Measurements from ENCODE around the gene ATP1A1. TPM values are rescaled to one million over a fixed set of nuclear protein-coding genes. Genes with fewer than 3 reads are reported as not detected.

ATP1A1 gene
- total and polyA plus RNA-seq, 2 donors = 66.4 to 146 TPM

DNA sequence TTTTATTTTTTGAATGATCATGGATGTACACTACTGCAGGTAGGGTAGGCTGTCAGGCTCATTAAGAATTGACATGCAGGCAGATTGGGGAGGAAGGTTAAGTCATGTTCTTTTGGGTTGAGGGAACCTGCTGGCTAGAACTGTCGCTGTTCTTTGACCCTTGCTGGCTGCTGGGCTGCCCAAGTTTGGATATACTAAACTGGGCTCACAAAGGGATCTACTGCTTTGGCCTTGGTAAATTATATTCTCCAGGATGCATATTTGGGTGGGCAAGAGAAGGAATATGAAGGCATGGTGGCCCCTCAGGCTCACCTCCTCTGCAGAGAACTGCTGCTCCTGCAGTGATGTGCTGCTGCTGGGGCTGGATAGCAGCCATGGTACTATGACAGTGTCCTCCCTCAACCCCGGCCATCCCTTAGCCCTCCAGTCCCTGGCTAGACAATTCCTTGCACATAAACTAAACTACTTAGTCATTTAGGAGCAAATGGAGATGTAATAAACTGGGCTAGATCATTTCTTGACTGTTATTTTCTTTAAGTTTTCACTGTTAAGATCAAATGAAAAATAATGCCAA lies 6.1 kb downstream of the ATP1A1 start:
- H3K27me3 ChIP-seq (ENCODE audit: control insufficient read depth in 2 of 2, insufficient read depth in 1 of 2, low read length in 1 of 2) = no peaks in the 10 kb centered on the region
- H3K9me3 ChIP-seq (ENCODE audit: control insufficient read depth in 2 of 2, insufficient read depth in 1 of 2, low read length in 1 of 2) = no peaks in the 10 kb centered on the region
- peaks cover 17 to 30% of the 10 kb centered on the region in 2 donors for H3K4me1 ChIP-seq (ENCODE audit: control insufficient read depth in 2 of 2, insufficient read depth in 2 of 2, low read length in 2 of 2)
- H3K4me3 ChIP-seq (ENCODE audit: low read length in 2 of 2) = no peak overlapping the region
- WGBS = 98% methylated on average over 2 of the region's 2 CpGs
- DNase-seq (ENCODE audit: low read depth in 6 of 9, low spot score in 9 of 9) = no peak
- H3K36me3 ChIP-seq (ENCODE audit: control insufficient read depth in 2 of 2, insufficient read depth in 2 of 2, low read length in 1 of 2) = peaks cover 0 to 6% of the 10 kb centered on the region in 2 donors
- no peak overlapping the region for H3K27ac ChIP-seq (ENCODE audit: low read depth in 1 of 2, low read length in 1 of 2)

DNA sequence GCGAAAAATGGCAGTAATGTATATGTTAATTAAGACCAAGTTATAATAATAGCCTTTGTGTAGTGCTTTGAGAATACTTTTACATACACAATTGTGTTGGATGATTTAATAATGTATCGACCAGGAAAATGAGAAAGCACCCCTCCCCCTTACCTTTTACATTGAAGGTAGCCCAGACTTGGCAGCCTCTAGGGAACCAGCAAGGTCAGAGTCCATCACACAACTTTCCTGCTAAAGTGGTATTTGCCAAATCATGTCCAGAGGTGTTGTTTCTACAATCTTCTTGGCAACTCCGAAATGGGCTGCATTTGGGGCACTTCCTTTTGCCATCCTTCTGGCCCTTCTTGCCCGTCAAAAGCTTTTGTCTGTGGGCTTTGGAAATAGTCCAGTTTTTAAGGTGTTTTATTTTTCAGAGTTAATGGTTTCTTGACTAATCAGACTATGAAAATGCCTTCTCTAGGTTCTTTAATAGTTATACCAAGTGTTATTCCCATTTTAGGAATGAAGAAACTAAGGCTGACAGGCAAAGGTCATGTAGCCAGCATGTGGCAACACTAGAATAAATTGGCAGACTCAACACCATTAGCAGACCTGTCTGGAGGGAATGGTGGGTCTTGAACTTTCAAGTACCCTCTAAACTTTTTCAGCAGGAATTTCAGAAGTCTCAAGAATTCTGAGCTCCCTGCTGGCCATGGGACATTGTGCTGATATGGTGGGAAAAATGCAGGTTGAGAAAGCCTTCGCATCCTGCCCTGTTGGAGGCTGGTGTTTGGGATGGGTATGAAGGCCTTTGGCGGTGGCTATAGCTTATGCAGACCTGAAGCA lies 6.8 kb downstream of the ATP1A1 start:
- Histone ChIP-seq H3K4me1 (ENCODE audit: control insufficient read depth in 2 of 2, insufficient read depth in 2 of 2, low read length in 2 of 2) (peaks cover 13 to 22% of the 10 kb centered on the region in 2 donors), H3K27me3 (ENCODE audit: control insufficient read depth in 2 of 2, insufficient read depth in 1 of 2, low read length in 1 of 2) (no peaks in the 10 kb centered on the region), H3K36me3 (ENCODE audit: control insufficient read depth in 2 of 2, insufficient read depth in 2 of 2, low read length in 1 of 2) (peaks cover 0 to 12% of the 10 kb centered on the region in 2 donors), H3K9me3 (ENCODE audit: control insufficient read depth in 2 of 2, insufficient read depth in 1 of 2, low read length in 1 of 2) (no peaks in the 10 kb centered on the region), H3K27ac (ENCODE audit: low read depth in 1 of 2, low read length in 1 of 2) (no peak overlapping the region), H3K4me3 (ENCODE audit: low read length in 2 of 2) (no peak overlapping the region)
- DNase-seq (ENCODE audit: low read depth in 6 of 9, low spot score in 9 of 9) = no peak
- 96% methylated on average over 6 of the region's 6 CpGs for WGBS

DNA sequence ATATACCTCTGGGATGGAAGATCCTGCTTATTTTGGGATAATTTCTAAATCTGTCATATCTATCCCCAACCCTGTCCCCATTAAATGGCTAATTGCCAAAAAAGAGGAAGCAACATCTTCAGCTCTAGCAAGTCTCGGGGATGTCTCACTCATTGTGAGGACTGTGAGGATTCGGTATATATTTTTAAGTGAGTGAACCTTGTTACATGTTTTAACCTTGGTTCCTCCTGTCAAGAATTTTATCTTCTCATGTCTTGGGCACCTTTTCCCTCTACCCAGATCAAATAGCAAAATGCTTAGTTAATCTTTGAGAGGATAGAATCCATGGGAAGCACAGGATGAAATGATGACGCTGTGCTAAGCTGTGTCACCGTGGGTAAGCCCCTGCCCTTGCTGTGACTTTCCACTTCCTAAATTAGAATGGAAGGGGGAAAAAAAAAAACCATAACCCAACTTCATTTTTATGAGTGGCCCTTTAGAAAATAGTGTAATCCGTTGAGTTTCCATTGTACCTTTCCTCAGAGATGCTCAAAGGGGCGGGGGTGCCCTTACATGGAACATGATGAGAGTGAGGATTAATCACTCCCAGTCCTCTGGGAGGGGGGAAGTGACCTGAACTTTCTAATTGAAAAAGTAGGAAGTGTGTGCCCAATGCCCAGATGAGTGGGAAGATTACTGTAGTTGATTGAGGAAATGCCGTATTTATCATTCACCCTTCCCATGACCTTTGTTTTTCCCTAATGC lies 7.6 kb downstream of the ATP1A1 start:
- no peak overlapping the region for H3K4me3 ChIP-seq (ENCODE audit: low read length in 2 of 2)
- H3K4me1 ChIP-seq (ENCODE audit: control insufficient read depth in 2 of 2, insufficient read depth in 2 of 2, low read length in 2 of 2) = peaks cover 13 to 15% of the 10 kb centered on the region in 2 donors
- H3K27ac ChIP-seq (ENCODE audit: low read depth in 1 of 2, low read length in 1 of 2) = no peak overlapping the region
- H3K27me3 ChIP-seq (ENCODE audit: control insufficient read depth in 2 of 2, insufficient read depth in 1 of 2, low read length in 1 of 2) = no peaks in the 10 kb centered on the region
- no peak for DNase-seq (ENCODE audit: low read depth in 6 of 9, low spot score in 9 of 9)
- H3K36me3 ChIP-seq (ENCODE audit: control insufficient read depth in 2 of 2, insufficient read depth in 2 of 2, low read length in 1 of 2) = peaks cover 3 to 19% of the 10 kb centered on the region in 2 donors
- WGBS = 85% methylated on average over 7 of the region's 7 CpGs
- no peaks in the 10 kb centered on the region for H3K9me3 ChIP-seq (ENCODE audit: control insufficient read depth in 2 of 2, insufficient read depth in 1 of 2, low read length in 1 of 2)

DNA sequence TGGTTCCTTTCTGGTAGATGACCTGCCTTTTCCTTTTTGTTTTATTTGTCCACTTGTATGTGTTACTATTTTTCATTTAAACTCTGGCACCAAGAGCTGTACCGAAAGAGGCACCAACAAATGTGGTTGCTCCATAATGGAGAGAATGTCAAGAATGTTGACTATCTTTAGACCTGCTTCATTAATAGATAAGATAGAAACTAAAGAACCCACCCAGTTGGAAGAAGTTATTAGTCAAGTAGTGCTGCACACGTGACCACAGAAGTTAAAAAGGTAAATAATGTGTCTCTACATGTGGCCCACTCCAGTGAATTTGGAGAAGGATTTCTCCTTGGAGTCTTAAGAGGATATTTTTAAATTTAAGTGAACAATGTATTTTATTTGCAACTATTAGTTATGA lies 9.3 kb downstream of the ATP1A1 start:
- Histone ChIP-seq H3K9me3 (ENCODE audit: control insufficient read depth in 2 of 2, insufficient read depth in 1 of 2, low read length in 1 of 2) (no peaks in the 10 kb centered on the region), H3K4me1 (ENCODE audit: control insufficient read depth in 2 of 2, insufficient read depth in 2 of 2, low read length in 2 of 2) (peaks cover 4 to 10% of the 10 kb centered on the region in 2 donors), H3K27me3 (ENCODE audit: control insufficient read depth in 2 of 2, insufficient read depth in 1 of 2, low read length in 1 of 2) (no peaks in the 10 kb centered on the region), H3K27ac (ENCODE audit: low read depth in 1 of 2, low read length in 1 of 2) (no peak overlapping the region), H3K4me3 (ENCODE audit: low read length in 2 of 2) (no peak overlapping the region), H3K36me3 (ENCODE audit: control insufficient read depth in 2 of 2, insufficient read depth in 2 of 2, low read length in 1 of 2) (peaks cover 6 to 30% of the 10 kb centered on the region in 2 donors)
- DNase-seq (ENCODE audit: low read depth in 6 of 9, low spot score in 9 of 9) = no peak
- whole genome bisulfite sequencing = 95% methylated on average over 2 of the region's 2 CpGs

DNA sequence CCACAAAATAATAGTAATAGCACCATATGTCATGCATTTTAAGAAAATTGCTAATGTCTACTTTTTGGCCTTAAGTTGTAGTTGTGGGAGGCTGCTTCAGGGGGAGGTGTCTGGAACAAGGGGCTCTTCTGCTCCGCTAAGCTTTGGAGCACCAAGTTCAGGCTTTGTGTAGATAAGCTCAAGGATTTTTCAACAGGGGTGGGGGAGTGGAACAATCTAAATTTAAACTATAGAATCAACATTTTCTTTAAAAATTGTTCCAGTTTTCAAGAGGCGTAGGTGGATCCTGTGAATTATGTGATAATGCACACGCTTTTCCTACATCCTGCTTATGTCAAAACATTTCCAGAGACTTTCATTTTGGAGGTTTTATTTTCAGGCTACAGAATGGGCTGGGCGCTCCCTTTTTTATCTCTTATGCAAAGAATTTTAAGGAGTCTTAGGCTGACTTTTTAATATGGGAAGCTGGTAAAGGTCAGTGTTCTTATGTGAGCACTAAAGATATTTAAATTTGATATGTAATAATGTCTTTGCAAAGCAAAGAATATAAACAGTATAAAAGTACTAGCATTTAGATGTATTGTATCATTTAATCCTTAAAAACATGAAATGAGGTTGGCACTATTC lies 9.9 kb downstream of the ATP1A1 start:
- 98% methylated on average over 4 of the region's 4 CpGs for WGBS
- no peak for DNase-seq (ENCODE audit: low read depth in 6 of 9, low spot score in 9 of 9)
- Histone ChIP-seq H3K36me3 (ENCODE audit: control insufficient read depth in 2 of 2, insufficient read depth in 2 of 2, low read length in 1 of 2) (peaks cover 9 to 36% of the 10 kb centered on the region in 2 donors), H3K9me3 (ENCODE audit: control insufficient read depth in 2 of 2, insufficient read depth in 1 of 2, low read length in 1 of 2) (no peaks in the 10 kb centered on the region), H3K27me3 (ENCODE audit: control insufficient read depth in 2 of 2, insufficient read depth in 1 of 2, low read length in 1 of 2) (no peaks in the 10 kb centered on the region), H3K27ac (ENCODE audit: low read depth in 1 of 2, low read length in 1 of 2) (no peak overlapping the region), H3K4me1 (ENCODE audit: control insufficient read depth in 2 of 2, insufficient read depth in 2 of 2, low read length in 2 of 2) (peaks cover 0 to 7% of the 10 kb centered on the region in 2 donors), H3K4me3 (ENCODE audit: low read length in 2 of 2) (no peak overlapping the region)

DNA sequence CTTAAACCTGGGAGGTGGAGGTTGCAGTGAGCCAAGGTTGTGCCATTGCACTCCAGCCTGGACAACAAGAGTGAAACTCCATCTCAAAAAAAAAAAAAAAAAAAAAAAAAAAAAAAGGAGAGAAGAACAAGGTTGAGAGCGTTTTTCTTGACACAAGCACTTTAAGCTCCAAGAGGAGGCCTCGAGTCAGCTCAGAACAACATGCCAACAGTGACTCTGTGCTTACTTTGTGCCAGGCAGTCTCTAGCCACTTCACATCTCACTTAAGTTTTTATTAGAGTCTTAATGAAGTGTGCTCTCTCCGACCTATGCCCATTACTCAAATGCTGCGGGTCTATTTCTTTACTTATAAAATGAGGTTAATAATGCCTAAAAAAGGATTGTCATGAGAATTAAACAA lies 13.0 kb downstream of the ATP1A1 start:
- no peak overlapping the region for H3K27ac ChIP-seq (ENCODE audit: low read depth in 1 of 2, low read length in 1 of 2)
- DNase-seq (ENCODE audit: low read depth in 6 of 9, low spot score in 9 of 9) = no peak
- H3K9me3 ChIP-seq (ENCODE audit: control insufficient read depth in 2 of 2, insufficient read depth in 1 of 2, low read length in 1 of 2) = no peaks in the 10 kb centered on the region
- no peaks in the 10 kb centered on the region for H3K4me1 ChIP-seq (ENCODE audit: control insufficient read depth in 2 of 2, insufficient read depth in 2 of 2, low read length in 2 of 2)
- H3K4me3 ChIP-seq (ENCODE audit: low read length in 2 of 2) = no peak overlapping the region
- H3K27me3 ChIP-seq (ENCODE audit: control insufficient read depth in 2 of 2, insufficient read depth in 1 of 2, low read length in 1 of 2) = no peaks in the 10 kb centered on the region
- WGBS = 98% methylated on average over 4 of the region's 4 CpGs
- peaks cover 28 to 66% of the 10 kb centered on the region in 2 donors for H3K36me3 ChIP-seq (ENCODE audit: control insufficient read depth in 2 of 2, insufficient read depth in 2 of 2, low read length in 1 of 2)

DNA sequence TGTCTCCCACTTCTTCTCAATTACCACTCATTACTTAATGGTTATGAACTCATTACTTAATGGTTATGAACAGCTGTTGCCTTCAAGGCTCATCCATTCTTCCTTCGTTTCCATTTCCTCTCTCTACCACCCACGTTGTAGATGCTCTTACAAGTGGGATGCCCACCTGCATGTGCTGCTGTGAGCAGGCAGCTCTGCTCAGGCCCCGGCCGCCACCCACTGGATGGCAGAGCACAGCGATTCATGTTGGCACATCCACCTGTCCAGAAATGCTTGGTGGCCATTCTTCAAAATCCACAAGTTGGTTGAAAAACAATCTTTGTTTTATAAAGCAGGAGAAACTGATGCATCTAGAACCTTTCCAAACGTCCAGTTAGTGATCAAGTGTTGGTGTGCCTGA lies 14.5 kb downstream of the ATP1A1 start:
- Histone ChIP-seq H3K27me3 (ENCODE audit: control insufficient read depth in 2 of 2, insufficient read depth in 1 of 2, low read length in 1 of 2) (no peaks in the 10 kb centered on the region), H3K4me1 (ENCODE audit: control insufficient read depth in 2 of 2, insufficient read depth in 2 of 2, low read length in 2 of 2) (no peaks in the 10 kb centered on the region), H3K4me3 (ENCODE audit: low read length in 2 of 2) (no peak overlapping the region), H3K27ac (ENCODE audit: low read depth in 1 of 2, low read length in 1 of 2) (no peak overlapping the region), H3K36me3 (ENCODE audit: control insufficient read depth in 2 of 2, insufficient read depth in 2 of 2, low read length in 1 of 2) (peaks cover 31 to 77% of the 10 kb centered on the region in 2 donors), H3K9me3 (ENCODE audit: control insufficient read depth in 2 of 2, insufficient read depth in 1 of 2, low read length in 1 of 2) (no peaks in the 10 kb centered on the region)
- WGBS = 97% methylated on average over 6 of the region's 6 CpGs
- DNase-seq (ENCODE audit: low read depth in 6 of 9, low spot score in 9 of 9) = no peak

DNA sequence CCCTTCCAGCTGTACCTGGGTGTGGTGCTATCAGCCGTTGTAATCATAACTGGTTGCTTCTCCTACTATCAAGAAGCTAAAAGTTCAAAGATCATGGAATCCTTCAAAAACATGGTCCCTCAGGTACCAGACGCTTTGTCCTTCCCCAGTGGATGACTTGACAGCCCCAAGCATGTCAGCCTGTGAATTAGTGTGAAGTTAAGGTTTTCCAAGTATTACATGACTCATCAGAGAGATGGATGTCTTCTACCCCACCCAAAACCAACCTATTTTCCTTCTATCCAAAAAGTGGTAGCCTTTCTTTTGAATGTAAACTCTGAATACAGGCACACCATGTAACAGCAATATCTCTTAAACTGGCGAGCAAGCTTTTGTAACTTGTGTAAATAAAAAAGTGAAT lies 15.1 kb downstream of the ATP1A1 start:
- Histone ChIP-seq H3K27ac (ENCODE audit: low read depth in 1 of 2, low read length in 1 of 2) (no peak overlapping the region), H3K4me3 (ENCODE audit: low read length in 2 of 2) (no peak overlapping the region), H3K9me3 (ENCODE audit: control insufficient read depth in 2 of 2, insufficient read depth in 1 of 2, low read length in 1 of 2) (no peaks in the 10 kb centered on the region), H3K36me3 (ENCODE audit: control insufficient read depth in 2 of 2, insufficient read depth in 2 of 2, low read length in 1 of 2) (peaks cover 36 to 82% of the 10 kb centered on the region in 2 donors), H3K4me1 (ENCODE audit: control insufficient read depth in 2 of 2, insufficient read depth in 2 of 2, low read length in 2 of 2) (no peaks in the 10 kb centered on the region), H3K27me3 (ENCODE audit: control insufficient read depth in 2 of 2, insufficient read depth in 1 of 2, low read length in 1 of 2) (no peaks in the 10 kb centered on the region)
- no peak for DNase-seq (ENCODE audit: low read depth in 6 of 9, low spot score in 9 of 9)
- WGBS = 96% methylated on average over 3 of the region's 3 CpGs
